SK-N-SH (cell line): ENCODE results near the gene DHX16. TPM values are rescaled to one million over a fixed set of nuclear protein-coding genes. Genes with fewer than 3 reads are reported as not detected.

Source experiments
- CTCF ChIA-PET: fragments of 300-600, 350-600 bp; formaldehyde crosslinking; extraction: SDS; loops from one replicate; lab custom pipeline; 2021; lab: Yijun Ruan, JAX
- POLR2A ChIA-PET: fragments of 350-600 bp; sonication (Branson Sonifier 250); formaldehyde crosslinking; extraction: SDS; loops from one replicate; lab custom pipeline; 2020; ENCODE audit warnings: antibody characterized with exemption, inconsistent platforms; lab: Yijun Ruan, JAX
- DNase-seq: peaks from one replicate; pipeline ENCODE4 v3.0.0; 2012
- H2AFZ ChIP-seq: fragments of 200-600 bp; sonication (generic); 2 replicates; pipeline ENCODE4 v1.8.1; 2016; ENCODE audit warnings: antibody characterized with exemption, mild to moderate bottlenecking, low read depth
- H3F3A ChIP-seq: fragments of 200-600 bp; sonication (generic); replicated peaks from 2 replicates; pipeline ENCODE3; 2016; ENCODE audit warnings: antibody characterized with exemption, mild to moderate bottlenecking; ENCODE audit not compliant: insufficient read depth
- H3K27ac ChIP-seq, 2 experiments: fragments of 200-500 bp in 1 of 2; fragments of 200-600 bp in 1 of 2; sonication (Bioruptor generic) in 1 of 2; sonication (generic), shearing (Covaris generic) in 1 of 2; 2 replicates each; pipeline versions ENCODE4 v1.5.1 to v1.6.1; 2014 to 2016; ENCODE audit warnings: low read depth in 2 of 2, inconsistent platforms in 1 of 2, low read length in 1 of 2, mild to moderate bottlenecking in 1 of 2, mixed read lengths in 1 of 2
- H3K27me3 ChIP-seq: fragments of 200-600 bp; sonication (generic), shearing (Covaris generic); 2 replicates; pipeline ENCODE4 v1.6.1; 2016; ENCODE audit warnings: mixed run types; ENCODE audit not compliant: insufficient read depth
- H3K36me3 ChIP-seq, 2 experiments: fragments of 200-500 bp in 1 of 2; fragments of 200-600 bp in 1 of 2; sonication (Bioruptor generic) in 1 of 2; sonication (generic) in 1 of 2; replicated peaks in 1 of 2; 2 replicates each; pipeline versions ENCODE3 to v1.5.1; 2014 to 2016; ENCODE audit warnings: low read length in 1 of 2, mild to moderate bottlenecking in 1 of 2; ENCODE audit not compliant: insufficient read depth in 2 of 2, control insufficient read depth in 1 of 2
- H3K4me1 ChIP-seq, 2 experiments: fragments of 200-500 bp in 1 of 2; fragments of 200-600 bp in 1 of 2; sonication (Bioruptor generic) in 1 of 2; sonication (generic), shearing (Covaris generic) in 1 of 2; 2 replicates each; pipeline versions ENCODE4 v1.5.1 to v1.6.1; 2014 to 2016; ENCODE audit warnings: low read depth in 1 of 2, low read length in 1 of 2, mixed run types in 1 of 2; ENCODE audit not compliant: insufficient read depth in 2 of 2, control insufficient read depth in 1 of 2
- H3K4me2 ChIP-seq: fragments of 200-600 bp; sonication (generic), shearing (Covaris generic); 2 replicates; pipeline ENCODE4 v1.6.1; 2017; ENCODE audit warnings: mixed run types
- H3K4me3 ChIP-seq, 2 experiments: fragments of 200-500 bp in 1 of 2; fragments of 200-600 bp in 1 of 2; sonication (Bioruptor generic) in 1 of 2; sonication (generic), shearing (Covaris generic) in 1 of 2; 2 replicates each; pipeline versions ENCODE4 v1.5.1 to v1.8.1; 2014 to 2016; ENCODE audit warnings: low read depth in 2 of 2, inconsistent platforms in 1 of 2, low read length in 1 of 2, mild to moderate bottlenecking in 1 of 2, mixed read lengths in 1 of 2, moderate library complexity in 1 of 2
- H3K79me2 ChIP-seq: fragments of 200-600 bp; sonication (generic); 2 replicates; pipeline ENCODE4 v1.8.1; 2017; ENCODE audit warnings: mild to moderate bottlenecking; ENCODE audit not compliant: insufficient read depth
- H3K9ac ChIP-seq: fragments of 200-600 bp; sonication (generic); 2 replicates; pipeline ENCODE4 v1.6.1; 2017; ENCODE audit warnings: mixed run types
- H3K9me2 ChIP-seq: fragments of 200-600 bp; sonication (generic); 2 replicates; pipeline ENCODE4 v1.6.1; 2017; ENCODE audit warnings: mixed run types
- H3K9me3 ChIP-seq: fragments of 200-600 bp; sonication (generic); 2 replicates; pipeline ENCODE4 v1.6.1; 2017; ENCODE audit warnings: mixed run types, mild to moderate bottlenecking, moderate library complexity
- H4K20me1 ChIP-seq: fragments of 200-600 bp; sonication (generic); 2 replicates; pipeline ENCODE4 v1.6.1; 2017; ENCODE audit warnings: mild to moderate bottlenecking, mixed run types; ENCODE audit not compliant: insufficient read depth
- EP300 ChIP-seq, 2 experiments: IDR thresholded peaks; 2 replicates each; pipeline versions ENCODE4 v1.4.0 to v1.6.1; 2012; ENCODE audit warnings: borderline replicate concordance in 1 of 2, low read depth in 1 of 2, low read length in 1 of 2
- EZH2phosphoT487 ChIP-seq: fragments of 200-600 bp; sonication (generic); IDR thresholded peaks from 2 replicates; pipeline ENCODE4 v1.6.1; 2017; ENCODE audit warnings: low read depth, mixed run types, mild to moderate bottlenecking, antibody characterized with exemption, moderate library complexity, borderline replicate concordance
- FOXJ3 ChIP-seq: sonication (generic); formaldehyde crosslinking; IDR thresholded peaks from 2 replicates; pipeline ENCODE4 v1.5.1; 2020; ENCODE audit warnings: mild to moderate bottlenecking, missing genetic modification reagents
- GABPA ChIP-seq: IDR thresholded peaks from 2 replicates; pipeline ENCODE4 v1.4.0; 2012; ENCODE audit warnings: low read depth, mild to moderate bottlenecking
- GATA2 ChIP-seq: sonication (generic); formaldehyde crosslinking; IDR thresholded peaks from 2 replicates; pipeline ENCODE4 v1.5.0; 2020; ENCODE audit warnings: mild to moderate bottlenecking, missing genetic modification reagents
- JUND ChIP-seq: IDR thresholded peaks from 2 replicates; pipeline ENCODE4 v1.4.0; 2012
- NFIC ChIP-seq: IDR thresholded peaks from 2 replicates; pipeline ENCODE4 v1.4.0; 2012; ENCODE audit warnings: borderline replicate concordance
- RAD21 ChIP-seq: IDR thresholded peaks from 2 replicates; pipeline ENCODE4 v1.6.1; 2012; ENCODE audit warnings: mild to moderate bottlenecking, low read length
- RFX5 ChIP-seq: IDR thresholded peaks from 2 replicates; pipeline ENCODE4 v1.6.1; 2012; ENCODE audit warnings: mild to moderate bottlenecking, improper control_type of control experiment, low read length
- SMC3 ChIP-seq: IDR thresholded peaks from 2 replicates; pipeline ENCODE4 v1.6.1; 2012; ENCODE audit warnings: low read depth, low read length, improper control_type of control experiment
- TAF1 ChIP-seq: IDR thresholded peaks from 2 replicates; pipeline ENCODE4 v1.6.1; 2012; ENCODE audit warnings: low read depth, mild to moderate bottlenecking, low read length, moderate library complexity, borderline replicate concordance
- TCF12 ChIP-seq: IDR thresholded peaks from 2 replicates; pipeline ENCODE4 v1.4.0; 2012
- YY1 ChIP-seq: IDR thresholded peaks from 2 replicates; pipeline ENCODE4 v1.4.0; 2012; ENCODE audit warnings: low read depth, mild to moderate bottlenecking
- WGBS: methylation state at CpG from one replicate; pipeline ENCODE4 v1.1.6; 2017; ENCODE audit warnings: low lambda C conversion rate; 5-methylcytosine and 5-hydroxymethylcytosine counted together
- polyA plus RNA-seq, 3 experiments: library from polyadenylated mRNA; depleted of rRNA; stranded (reverse); fragments of >200 nt; gene quantifications; 2 replicates each; pipeline ENCODE4 v1.2.3, GENCODE V29; 2012
- TF ChIP-seq, protein P1 (sequence below): fragments of 150-350 bp; IDR thresholded peaks from 2 replicates; pipeline ENCODE4 v1.6.1; 2016; ENCODE audit warnings: mild to moderate bottlenecking, low read depth, low read length
- TF ChIP-seq, protein P2 (sequence below): IDR thresholded peaks from 2 replicates; pipeline ENCODE4 v1.4.0; 2012; ENCODE audit warnings: low read depth, borderline replicate concordance
- TF ChIP-seq, protein P3 (sequence below): IDR thresholded peaks from 2 replicates; pipeline ENCODE4 v1.4.0; 2012; ENCODE audit warnings: low read depth
- TF ChIP-seq, protein P4 (sequence below): fragments of 200-600 bp; sonication (generic); IDR thresholded peaks from 2 replicates; pipeline ENCODE4 v1.6.1; 2017; ENCODE audit warnings: antibody characterized with exemption, mild to moderate bottlenecking, moderate library complexity
- TF ChIP-seq, protein P5 (sequence below): IDR thresholded peaks from 2 replicates; pipeline ENCODE4 v1.4.0; 2012; ENCODE audit warnings: low read depth, borderline replicate concordance

Gene DHX16
- polyA plus RNA-seq, 1 of the 3 experiments (the other 2 are of a cell fraction) = 59.8 TPM

DNA sequence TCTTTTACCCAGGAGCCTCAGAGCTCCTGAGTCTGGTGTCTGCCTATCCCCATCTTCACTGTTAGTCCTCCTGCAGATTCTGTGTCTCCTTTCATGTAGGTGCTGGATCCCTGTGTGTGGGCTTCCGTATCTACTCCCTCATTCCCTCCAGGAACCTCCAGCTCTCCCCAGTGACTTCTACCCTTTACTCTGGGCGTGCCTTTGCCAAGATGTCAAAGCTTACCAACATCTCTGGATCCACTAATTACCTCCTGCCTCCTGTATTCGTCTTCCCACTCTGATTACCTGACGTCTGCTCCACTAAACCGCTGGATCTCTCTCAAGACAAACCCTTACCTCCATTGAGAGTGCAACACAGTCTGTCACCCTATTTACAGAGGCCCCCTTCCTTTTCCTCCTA is 28.0 kb downstream of the DHX16 start:
- no peak overlapping the region for H2AFZ ChIP-seq
- CTCF ChIA-PET = interaction anchor here (1.2 kb wide), 1 partner anchor 28 kb away, joined by 3 read pairs; the partner anchor contains the start of gene DHX16
- no peaks in the 10 kb centered on the region for H4K20me1 ChIP-seq
- H3K9me3 ChIP-seq = no peaks in the 10 kb centered on the region
- no peak overlapping the region for H3K9ac ChIP-seq
- WGBS = 91% methylated on average over 5 of the region's 5 CpGs
- H3K4me3 ChIP-seq = no peak overlapping the region
- no peak overlapping the region for H3K4me2 ChIP-seq
- H3K27me3 ChIP-seq = no peaks in the 10 kb centered on the region
- no peaks in the 10 kb centered on the region for H3K9me2 ChIP-seq
- peaks cover 0 to 6% of the 10 kb centered on the region in 2 experiments; a peak in 2 of 4 replicates for H3K4me1 ChIP-seq
- peaks cover 17% of the 10 kb centered on the region for H3F3A ChIP-seq
- peaks cover 31% of the 10 kb centered on the region for H3K79me2 ChIP-seq
- DNase-seq = no peak
- peaks cover 24 to 50% of the 10 kb centered on the region in 2 experiments for H3K36me3 ChIP-seq
- H3K27ac ChIP-seq = no peak overlapping the region
- no peak for TF ChIP-seq EP300 (IDR thresholded peaks at IDR 0.05; ENCODE audit: borderline replicate concordance in 1 of 2, low read depth in 1 of 2, low read length in 1 of 2)
- no peak for TF ChIP-seq SMC3
- TF ChIP-seq, protein P1, sequence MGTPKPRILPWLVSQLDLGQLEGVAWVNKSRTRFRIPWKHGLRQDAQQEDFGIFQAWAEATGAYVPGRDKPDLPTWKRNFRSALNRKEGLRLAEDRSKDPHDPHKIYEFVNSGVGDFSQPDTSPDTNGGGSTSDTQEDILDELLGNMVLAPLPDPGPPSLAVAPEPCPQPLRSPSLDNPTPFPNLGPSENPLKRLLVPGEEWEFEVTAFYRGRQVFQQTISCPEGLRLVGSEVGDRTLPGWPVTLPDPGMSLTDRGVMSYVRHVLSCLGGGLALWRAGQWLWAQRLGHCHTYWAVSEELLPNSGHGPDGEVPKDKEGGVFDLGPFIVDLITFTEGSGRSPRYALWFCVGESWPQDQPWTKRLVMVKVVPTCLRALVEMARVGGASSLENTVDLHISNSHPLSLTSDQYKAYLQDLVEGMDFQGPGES = no peak
- TF ChIP-seq, protein P2, sequence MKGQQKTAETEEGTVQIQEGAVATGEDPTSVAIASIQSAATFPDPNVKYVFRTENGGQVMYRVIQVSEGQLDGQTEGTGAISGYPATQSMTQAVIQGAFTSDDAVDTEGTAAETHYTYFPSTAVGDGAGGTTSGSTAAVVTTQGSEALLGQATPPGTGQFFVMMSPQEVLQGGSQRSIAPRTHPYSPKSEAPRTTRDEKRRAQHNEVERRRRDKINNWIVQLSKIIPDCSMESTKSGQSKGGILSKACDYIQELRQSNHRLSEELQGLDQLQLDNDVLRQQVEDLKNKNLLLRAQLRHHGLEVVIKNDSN = no peak
- TF ChIP-seq RFX5 = no peak
- no peak for TF ChIP-seq EZH2phosphoT487
- TF ChIP-seq GATA2 = no peak
- TF ChIP-seq TCF12 = no peak
- no peak for TF ChIP-seq JUND
- no peak for TF ChIP-seq FOXJ3
- TF ChIP-seq RAD21 = no peak
- TF ChIP-seq NFIC = no peak
- TF ChIP-seq YY1 = no peak
- TF ChIP-seq, protein P3, sequence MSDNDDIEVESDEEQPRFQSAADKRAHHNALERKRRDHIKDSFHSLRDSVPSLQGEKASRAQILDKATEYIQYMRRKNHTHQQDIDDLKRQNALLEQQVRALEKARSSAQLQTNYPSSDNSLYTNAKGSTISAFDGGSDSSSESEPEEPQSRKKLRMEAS = no peak
- TF ChIP-seq, protein P4, sequence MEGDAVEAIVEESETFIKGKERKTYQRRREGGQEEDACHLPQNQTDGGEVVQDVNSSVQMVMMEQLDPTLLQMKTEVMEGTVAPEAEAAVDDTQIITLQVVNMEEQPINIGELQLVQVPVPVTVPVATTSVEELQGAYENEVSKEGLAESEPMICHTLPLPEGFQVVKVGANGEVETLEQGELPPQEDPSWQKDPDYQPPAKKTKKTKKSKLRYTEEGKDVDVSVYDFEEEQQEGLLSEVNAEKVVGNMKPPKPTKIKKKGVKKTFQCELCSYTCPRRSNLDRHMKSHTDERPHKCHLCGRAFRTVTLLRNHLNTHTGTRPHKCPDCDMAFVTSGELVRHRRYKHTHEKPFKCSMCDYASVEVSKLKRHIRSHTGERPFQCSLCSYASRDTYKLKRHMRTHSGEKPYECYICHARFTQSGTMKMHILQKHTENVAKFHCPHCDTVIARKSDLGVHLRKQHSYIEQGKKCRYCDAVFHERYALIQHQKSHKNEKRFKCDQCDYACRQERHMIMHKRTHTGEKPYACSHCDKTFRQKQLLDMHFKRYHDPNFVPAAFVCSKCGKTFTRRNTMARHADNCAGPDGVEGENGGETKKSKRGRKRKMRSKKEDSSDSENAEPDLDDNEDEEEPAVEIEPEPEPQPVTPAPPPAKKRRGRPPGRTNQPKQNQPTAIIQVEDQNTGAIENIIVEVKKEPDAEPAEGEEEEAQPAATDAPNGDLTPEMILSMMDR = no peak
- TF ChIP-seq GABPA = no peak
- TF ChIP-seq, protein P5, sequence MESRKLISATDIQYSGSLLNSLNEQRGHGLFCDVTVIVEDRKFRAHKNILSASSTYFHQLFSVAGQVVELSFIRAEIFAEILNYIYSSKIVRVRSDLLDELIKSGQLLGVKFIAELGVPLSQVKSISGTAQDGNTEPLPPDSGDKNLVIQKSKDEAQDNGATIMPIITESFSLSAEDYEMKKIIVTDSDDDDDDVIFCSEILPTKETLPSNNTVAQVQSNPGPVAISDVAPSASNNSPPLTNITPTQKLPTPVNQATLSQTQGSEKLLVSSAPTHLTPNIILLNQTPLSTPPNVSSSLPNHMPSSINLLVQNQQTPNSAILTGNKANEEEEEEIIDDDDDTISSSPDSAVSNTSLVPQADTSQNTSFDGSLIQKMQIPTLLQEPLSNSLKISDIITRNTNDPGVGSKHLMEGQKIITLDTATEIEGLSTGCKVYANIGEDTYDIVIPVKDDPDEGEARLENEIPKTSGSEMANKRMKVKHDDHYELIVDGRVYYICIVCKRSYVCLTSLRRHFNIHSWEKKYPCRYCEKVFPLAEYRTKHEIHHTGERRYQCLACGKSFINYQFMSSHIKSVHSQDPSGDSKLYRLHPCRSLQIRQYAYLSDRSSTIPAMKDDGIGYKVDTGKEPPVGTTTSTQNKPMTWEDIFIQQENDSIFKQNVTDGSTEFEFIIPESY = no peak
- TF ChIP-seq TAF1 = no peak
- POLR2A ChIA-PET = interaction anchor here (0.6 kb wide), 1 partner anchor 57 kb away, joined by 5 read pairs; no protein-coding TSS in a partner anchor
